Hypothalamus (tissue), 51 donors: ENCODE data around the gene KCNJ15.

ENCODE experiments used
- DNase-seq, 51 donors: peaks; one replicate each; lab custom pipeline; 2025; lab: John Stamatoyannopoulos, UW

KCNJ15 gene

DNA sequence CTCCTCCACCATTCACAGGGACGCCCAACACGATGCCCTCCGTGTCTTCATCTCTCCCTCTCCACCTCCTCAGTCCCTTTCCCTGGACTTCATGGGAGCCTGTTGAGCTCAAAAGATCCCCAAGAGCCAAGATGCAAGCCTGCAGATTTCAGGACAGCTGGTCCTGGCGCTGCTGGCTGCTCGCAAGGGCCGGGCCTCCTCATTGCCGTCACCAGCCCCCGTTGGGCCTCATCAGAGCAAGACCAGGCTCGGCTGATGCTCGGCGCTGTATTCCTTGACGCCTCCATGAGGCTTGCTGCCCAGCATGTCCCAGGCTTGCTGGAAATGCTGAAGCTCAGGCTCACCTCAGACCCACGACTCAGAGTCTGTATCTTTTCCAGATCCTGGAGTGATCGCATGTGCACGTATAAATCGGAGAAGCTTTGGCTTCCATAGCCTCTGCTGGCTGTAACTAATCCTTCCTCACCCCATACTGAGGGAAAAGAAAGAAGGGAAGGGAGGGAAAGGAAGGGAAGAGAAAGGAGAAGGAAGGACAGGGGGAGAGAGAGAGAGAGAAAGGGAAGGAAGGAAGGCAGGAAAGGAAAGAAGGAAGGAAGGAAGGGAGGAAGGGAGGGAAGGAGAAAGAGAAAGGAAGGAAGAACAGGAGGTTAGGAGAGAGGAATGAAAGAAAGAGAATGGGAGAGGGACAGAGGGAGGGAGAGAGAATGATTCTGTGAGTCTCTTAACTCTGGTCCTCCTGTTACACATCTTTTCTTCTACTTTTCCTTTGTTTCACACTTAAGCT lies 94.6 kb downstream of the KCNJ15 start:
- no peak for DNase-seq

DNA sequence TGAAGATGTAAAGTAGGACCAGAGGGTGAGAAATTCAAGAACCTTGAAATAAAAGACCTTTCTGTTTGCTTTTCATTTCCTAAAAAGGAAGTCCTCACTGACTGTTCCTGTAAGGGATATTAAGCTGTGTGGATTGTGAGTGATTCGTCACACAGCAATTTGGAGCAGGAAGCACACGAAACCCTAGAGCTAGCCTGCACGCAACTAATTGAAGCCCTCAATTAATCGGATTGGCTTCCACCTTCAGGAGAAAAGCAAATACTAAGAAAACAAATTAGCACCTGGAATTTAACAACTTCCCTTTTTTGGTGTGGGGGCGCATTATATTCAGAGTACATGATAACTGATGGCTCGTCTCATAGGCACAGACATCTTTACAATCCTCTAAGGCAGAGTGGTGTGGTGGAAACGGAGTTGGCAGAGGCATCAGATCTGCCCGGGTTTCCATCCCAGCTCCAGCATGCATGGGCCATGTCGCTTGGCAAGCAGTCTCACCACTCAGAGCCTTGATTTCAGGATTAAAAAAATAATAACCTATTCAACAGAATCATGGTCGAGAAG lies 95.2 kb downstream of the KCNJ15 start:
- DNase-seq = no peak

DNA sequence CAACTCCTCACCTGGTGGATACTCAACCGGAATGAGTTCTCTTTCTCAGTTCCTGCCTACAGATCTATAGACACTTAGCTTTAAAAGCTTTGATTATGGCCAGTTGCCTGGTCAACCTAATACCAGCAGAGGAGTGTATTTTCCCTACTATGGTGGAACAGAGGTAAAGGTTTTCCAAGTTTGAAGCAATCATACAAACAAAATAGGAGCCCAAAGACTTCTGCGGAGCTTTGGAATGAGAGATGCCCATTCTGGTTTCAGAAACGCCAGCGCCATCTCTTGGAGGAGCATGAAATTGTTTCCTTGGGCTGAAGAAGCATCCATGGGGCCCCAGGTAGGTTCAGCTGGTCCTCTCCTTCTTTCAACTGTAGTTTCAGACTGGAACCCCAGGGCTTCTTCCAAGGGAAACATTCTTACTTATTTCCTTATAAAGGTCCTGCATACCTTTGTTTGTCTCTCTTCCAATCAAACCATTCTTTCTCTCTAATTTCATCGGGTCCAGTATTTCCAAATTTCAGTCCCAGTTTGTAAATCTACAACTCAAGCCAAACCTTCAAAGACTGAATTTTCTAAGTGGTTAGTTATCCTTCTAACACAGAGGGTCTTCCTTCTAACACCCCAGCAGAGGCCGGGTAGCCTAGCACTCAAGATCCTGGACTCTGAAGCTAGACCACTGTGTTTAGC lies 95.9 kb downstream of the KCNJ15 start:
- DNase-seq = peak in 12 of 51 donors; percentile 0 to 31 (median 9)

DNA sequence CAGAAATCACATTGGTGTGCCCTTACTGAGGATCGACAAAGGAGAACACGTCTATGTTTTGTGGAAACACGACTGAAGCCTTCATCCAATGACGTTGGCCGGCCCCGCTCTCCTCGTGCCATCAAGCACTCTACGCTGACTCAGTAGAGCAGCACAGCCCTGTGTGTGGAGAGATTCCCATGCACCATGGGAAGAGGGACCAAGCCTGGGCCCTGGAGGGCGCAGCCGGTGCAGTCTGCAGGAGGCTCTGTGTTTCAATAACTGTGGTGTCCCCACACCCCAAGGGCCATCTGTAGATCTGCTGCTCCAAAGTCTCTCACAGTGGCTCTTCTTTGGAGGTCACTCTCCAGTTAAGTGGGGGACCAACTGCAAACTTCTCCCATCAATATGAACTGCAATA lies 97.4 kb downstream of the KCNJ15 start:
- no peak for DNase-seq

DNA sequence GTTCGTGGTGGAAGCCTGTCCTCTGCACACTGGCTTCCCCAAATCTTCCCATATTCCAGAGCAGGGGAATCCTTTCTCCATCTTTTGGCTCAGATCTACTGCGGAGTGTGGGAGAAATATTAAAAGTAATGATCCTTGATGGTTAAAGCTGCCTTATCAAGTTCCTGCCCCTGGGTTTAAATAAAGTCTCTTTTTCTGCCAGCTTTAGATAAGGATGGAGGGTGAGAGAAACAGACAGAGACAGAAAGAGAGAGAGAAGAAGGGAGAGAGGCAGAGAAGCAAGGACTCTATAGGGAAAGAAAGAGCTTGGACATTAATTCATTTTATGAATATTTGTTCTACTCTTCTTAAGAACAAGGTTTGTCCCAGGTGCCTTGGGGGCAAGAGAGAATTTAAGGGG lies 98.0 kb downstream of the KCNJ15 start:
- no peak for DNase-seq

DNA sequence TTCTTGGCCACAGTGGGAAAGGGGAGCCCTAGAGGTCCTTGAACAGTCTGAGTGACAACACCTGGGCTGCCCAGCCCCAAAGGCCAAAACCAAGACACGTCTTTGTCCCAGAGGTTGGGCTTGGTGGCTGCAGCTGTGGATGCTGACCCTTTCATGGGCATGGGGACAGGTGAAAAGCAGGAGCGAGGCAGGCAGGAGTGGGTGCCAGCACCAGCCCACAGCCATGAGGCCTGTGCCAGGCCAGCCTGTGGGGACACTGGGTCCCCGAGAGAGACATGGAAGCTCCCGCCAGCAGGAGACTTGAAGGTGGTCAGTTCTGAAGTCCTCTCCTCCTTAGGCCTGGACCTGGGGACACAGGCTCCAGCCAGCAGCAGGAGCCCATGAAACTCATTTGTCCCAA lies 98.6 kb downstream of the KCNJ15 start:
- no peak for DNase-seq

DNA sequence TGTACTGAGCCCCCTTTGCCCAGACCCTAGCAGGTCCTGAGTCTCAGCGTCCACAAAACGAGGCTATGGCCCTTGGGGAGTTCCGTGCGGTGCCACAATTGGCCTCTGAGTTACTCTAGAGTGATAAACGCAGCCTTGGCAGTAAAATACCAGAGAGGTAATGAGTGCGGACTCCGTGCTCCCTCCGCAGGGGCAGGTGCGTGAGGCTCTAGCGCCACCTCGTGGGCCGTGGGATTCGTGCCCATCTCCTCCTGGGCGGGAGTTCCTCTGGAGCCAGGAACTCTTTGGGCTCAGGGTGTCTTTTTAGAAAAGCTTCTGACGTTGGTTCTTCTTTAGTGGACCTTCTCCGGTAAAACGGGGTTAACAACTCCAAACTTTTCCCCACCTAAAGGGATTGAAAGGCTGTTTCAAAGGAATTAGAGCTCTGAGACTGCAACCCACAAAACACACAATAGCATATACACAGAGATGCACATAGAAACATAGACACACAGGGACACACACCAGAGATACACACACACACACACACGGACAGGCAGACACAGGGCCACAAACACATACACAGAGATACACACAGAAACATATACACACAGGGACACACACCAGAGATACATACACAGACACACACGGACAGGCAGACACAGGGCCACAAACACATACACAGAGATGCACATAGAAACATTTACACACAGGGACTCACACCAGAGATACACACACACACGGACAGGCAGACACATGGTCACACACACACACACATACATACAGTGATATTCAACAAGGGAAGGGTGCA lies 99.4 kb downstream of the KCNJ15 start:
- peak in 44 of 51 donors; percentile 1 to 78 (median 39) for DNase-seq
